SKM-1 treated with dmso at 0.1 percent for 144 hours (cell line): ENCODE data around the gene TIAM1.

Experiments used
- DNase-seq: peaks from one replicate; lab custom pipeline; 2025; ENCODE audit not compliant: unreplicated experiment; lab: John Stamatoyannopoulos, UW

Gene TIAM1, protein sequence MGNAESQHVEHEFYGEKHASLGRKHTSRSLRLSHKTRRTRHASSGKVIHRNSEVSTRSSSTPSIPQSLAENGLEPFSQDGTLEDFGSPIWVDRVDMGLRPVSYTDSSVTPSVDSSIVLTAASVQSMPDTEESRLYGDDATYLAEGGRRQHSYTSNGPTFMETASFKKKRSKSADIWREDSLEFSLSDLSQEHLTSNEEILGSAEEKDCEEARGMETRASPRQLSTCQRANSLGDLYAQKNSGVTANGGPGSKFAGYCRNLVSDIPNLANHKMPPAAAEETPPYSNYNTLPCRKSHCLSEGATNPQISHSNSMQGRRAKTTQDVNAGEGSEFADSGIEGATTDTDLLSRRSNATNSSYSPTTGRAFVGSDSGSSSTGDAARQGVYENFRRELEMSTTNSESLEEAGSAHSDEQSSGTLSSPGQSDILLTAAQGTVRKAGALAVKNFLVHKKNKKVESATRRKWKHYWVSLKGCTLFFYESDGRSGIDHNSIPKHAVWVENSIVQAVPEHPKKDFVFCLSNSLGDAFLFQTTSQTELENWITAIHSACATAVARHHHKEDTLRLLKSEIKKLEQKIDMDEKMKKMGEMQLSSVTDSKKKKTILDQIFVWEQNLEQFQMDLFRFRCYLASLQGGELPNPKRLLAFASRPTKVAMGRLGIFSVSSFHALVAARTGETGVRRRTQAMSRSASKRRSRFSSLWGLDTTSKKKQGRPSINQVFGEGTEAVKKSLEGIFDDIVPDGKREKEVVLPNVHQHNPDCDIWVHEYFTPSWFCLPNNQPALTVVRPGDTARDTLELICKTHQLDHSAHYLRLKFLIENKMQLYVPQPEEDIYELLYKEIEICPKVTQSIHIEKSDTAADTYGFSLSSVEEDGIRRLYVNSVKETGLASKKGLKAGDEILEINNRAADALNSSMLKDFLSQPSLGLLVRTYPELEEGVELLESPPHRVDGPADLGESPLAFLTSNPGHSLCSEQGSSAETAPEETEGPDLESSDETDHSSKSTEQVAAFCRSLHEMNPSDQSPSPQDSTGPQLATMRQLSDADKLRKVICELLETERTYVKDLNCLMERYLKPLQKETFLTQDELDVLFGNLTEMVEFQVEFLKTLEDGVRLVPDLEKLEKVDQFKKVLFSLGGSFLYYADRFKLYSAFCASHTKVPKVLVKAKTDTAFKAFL (N-terminal part only)

GRCh38 chr21:31343680-31344480 lies at the start of gene TIAM1:
Gene TIAM1, minus strand, starts transcription at chr21:31344261. Its CDS starts 77,289 bp downstream, at chr21:31266972.
- DNase-seq: peak; percentile 72

DNA sequence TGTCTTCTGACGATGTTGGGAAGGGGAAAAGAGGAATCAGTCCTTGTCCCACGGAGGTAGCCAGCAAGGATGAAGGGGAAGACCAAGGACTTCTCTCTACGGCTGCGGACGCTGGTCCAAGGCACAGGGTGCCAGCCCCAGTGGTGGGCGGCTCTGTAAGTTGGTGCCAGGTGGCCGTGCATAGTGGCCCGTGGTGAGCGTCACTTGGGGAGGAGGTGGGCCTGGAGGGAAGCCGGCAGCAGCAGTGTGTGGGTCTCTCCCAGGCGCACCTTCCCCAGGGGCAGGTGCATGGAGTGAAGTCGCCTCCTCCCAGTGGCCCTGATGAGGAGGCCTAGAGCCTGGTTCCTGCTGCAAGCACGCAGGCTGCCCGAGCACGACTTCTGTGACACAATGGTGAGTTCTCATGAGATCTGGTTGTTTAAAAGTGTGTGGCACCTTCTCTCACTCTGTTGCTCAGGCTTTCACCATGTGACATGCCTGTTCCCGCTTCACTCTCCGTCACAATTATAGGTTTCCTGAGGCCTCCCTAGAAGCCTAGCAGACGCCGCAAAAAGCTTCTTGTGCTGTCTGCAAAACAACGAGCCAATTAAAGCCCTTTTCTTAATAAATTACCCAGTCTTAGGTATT lies 43.6 kb upstream of the TIAM1 start:
- DNase-seq: no peak

DNA sequence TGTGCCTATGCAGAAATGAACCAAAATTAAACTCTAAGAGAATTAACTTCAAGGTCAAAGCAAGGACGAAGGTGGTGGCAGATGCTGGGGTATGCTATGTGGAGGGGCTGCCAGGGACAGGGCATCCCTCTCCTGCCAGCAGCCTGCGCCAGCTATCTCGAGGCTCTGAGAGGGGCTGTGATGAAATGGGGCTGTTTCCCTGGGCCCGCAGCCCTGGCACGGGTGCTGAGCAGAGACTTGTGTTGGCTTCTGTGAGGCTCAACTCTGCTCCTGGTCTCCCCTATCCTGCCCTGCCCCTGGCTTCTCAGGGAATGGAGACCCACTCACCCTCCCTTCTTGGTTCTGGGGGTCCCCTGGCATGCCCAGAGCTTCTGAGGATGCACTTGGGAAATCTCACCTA lies 41.9 kb upstream of the TIAM1 start:
- no peak for DNase-seq

DNA sequence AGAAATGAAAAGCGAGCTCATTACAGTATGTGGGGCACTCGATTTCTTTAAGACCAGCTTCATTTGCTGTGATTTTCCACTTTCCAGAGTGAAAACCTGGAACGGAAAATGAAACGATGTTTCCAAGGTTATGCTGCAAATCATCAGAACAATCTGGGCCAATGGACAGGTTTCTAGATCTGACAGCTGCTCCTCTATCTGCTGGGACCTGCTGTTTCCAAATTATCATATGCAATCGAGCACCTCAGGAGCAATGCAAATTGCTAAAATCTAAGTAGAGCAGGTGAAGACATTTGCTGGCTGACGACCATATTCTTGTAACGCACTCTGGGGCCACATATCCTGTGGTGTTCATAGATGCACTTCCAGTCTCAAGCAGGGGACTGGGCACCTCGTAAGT lies 39.7 kb upstream of the TIAM1 start:
- no peak for DNase-seq

- no peak for DNase-seq
These were observed 38.0 kb upstream of the TIAM1 start for GRCh38 chr21:31382060-31382459.

DNA sequence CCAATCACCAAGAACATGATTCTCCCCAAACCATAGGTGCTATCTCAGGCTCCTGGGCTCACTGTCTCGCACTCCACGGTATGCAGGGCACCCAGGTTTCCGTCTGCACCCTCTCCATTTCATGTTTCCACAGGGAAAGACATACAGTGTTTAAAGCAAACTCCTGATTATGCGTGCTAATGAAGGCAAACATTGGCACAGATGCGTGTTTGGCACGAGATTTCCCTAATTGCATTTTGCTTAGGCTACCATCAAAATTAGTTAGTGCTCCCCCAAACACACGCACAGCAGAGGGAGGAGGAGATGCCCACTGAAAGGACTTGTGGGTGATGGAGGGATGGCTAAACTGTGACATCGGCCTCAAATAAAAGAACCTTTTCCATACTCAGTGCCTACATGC lies 32.2 kb upstream of the TIAM1 start:
- DNase-seq: no peak

DNA sequence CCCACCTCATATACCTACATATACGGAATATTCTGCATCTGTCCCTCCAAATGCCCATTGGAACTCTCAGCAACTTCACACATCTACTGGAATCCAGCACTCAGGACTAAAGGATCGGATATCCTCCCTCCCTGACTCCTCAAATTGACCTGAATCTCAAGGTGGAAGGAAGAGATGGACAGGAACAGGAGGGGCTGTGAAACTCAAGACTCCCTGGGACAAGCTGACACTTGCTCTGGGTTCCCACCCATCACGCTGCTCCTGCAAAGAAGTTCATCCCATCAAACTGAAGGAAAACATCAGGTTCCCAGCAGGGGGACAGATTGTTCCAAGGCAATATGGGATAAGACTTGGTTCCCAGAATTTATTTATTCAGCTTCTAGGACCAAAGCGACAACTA lies 30.3 kb upstream of the TIAM1 start:
- no peak for DNase-seq

DNA sequence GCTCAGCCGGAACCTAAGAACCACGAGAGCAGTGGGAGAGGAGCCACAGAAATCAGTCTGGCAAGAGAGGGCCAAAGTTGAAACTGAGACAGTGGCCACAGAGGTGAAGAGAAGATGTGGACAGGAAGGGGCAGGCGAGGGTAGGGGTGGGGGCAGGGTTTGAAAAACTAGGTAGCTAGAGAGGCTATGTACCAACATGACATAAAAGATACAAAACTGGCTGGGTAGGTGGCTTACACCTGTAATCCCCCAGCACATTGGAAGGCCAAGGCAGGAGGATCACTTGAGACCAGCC lies 28.4 kb upstream of the TIAM1 start:
- DNase-seq: no peak

- DNase-seq: no peak
These were observed 27.8 kb upstream of the TIAM1 start for GRCh38 chr21:31371715-31372470.

DNA sequence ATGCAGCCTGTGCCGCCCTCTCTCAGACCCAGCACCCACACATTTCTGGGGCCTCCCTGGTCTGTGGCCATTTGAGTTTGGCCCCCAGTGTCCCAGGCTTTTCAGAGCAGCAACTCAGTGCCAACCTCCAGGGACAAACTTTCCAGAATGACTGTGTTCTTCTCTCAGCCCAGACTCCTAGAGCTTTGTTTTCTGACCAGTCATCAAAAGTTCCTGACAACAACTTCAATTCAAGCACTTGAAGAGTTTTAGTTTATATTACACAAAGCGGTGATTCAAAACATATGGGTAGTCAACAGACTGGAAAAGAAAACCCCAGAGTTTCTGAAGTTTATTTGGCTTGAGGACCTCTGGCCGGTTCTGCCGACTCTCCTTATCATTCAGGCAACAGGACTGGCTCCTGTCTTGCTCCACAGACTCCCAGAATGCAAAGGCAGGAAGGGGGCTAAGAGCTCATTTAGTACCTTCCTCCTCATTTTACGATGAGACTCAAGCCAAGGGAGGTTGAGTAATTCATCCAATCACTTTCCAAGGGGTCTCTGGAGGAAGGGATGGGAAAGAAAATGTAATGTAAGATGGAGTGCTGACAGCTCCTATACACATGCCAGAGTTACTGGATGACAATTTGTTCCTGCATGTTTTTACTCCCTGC lies 27.0 kb upstream of the TIAM1 start:
- no peak for DNase-seq

GRCh38 chr21:31370281-31370892 lies 26.3 kb upstream of the TIAM1 start:
- DNase-seq: no peak

DNA sequence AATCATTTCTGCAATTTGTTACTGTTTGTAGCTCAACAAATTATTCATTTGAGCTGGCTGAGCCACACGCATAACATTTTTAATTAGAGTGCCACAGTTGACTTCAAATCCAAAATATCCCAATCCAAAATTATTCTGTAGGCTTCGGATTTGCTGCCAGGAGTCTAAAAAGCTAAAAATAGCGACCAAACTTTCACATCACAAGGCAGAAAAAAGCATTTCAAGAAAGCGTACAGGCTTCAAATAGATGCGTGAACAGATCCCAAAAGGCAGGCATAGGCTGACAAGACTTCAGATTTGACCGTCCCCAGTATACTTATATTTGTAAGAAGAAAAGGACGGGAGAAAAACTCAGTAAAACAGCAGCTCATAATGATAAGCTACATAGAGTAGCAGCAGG lies 24.3 kb upstream of the TIAM1 start:
- DNase-seq: no peak

GRCh38 chr21:31367801-31368200 lies 23.7 kb upstream of the TIAM1 start:
- DNase-seq: no peak

DNA sequence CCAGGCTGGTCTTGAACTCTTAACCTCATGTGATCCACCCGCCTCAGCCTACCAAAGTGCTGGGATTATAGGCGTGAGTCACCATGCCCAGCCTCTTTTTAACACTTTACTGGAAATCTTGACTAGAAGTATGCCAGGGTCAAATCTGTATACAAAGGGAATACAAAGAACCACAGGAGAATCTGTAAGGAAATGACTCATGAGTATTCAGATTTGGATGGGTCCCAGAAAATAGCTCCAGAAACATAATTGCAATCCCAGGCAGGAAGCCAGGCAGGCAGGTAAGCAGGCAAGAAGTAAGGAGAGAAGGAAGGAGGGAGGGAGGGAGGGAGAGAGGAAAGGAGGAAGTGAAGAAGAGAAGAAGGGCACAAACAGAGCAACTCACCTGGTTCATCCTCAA lies 22.8 kb upstream of the TIAM1 start:
- DNase-seq: no peak

DNA sequence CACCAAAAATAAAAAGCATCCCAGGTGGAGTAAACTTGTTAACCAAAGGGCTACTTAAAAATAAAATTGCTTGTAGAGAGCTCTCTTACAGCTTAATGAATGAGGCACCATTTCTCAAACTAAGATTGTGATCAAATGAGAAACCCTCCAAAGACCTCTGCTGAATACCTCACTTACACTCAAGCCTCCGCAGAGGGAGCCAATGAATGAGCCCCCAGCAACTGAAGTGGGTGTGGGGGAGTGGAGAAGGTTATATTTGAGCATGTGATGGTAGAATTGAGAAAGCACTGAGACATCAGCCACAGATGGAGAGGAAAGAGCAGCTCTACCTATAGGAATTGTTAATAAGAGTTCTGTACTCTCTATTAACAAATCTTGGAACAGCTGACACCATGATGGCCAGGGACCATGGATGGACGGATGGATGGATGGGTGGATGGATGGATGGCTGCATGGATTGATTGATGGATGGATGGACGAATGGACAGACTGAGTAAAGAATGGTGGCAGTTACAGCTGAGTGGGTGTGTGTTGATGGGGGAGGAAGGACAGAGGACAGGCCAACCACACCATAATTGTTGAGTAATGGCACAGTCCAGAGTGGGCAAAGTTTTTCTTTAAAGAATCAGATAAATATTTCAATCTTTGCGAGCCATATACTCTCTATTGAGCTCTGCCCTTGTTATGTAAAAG lies 20.3 kb upstream of the TIAM1 start:
- no peak for DNase-seq

GRCh38 chr21:31363720-31364119 lies 19.7 kb upstream of the TIAM1 start:
- DNase-seq: peak; percentile 31

GRCh38 chr21:31360717-31361116 lies 16.7 kb upstream of the TIAM1 start:
- no peak for DNase-seq

- no peak for DNase-seq
These were observed 14.1 kb upstream of the TIAM1 start for GRCh38 chr21:31358158-31358557.
